Measurements from ENCODE around the gene APBB2. TPM values are rescaled to one million over a fixed set of nuclear protein-coding genes. Genes with fewer than 3 reads are reported as not detected.

The APBB2 gene
- total RNA-seq, 2 experiments from 2014 or later: 0.22 TPM; not detected in 1

DNA sequence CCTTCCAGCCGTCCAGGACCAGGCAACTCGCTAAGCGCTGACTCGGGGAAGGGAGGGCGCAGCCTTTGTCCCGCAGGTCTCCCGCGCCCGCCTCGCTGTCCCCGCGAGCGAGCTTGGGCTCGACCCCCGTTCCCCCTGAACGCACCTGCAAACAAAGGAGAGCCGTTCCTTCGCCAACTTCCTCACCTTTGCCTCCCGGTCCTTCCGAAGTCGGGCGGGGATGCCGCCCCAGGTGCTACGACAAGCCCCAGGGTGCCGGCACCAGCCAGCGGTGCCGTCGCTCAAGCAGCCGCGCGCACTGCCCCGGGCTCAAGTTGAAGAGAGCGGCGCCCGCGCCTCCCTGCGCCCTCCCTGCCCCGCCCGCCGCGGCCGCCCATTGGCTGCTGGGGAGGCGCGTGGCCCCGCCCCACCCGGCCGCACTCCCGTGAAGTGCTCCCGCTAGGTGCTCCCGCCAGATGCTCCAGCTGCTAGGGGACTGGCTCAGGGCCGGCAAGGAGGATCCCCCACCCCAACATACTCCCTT is 357.4 kb downstream of the APBB2 start:
- Mint-ChIP-seq H3K27me3 (peaks cover 77% of the 10 kb centered on the region), H3K4me1 (ENCODE audit: low read depth) (peaks cover 13% of the 10 kb centered on the region), H3K9me3 (no peaks in the 10 kb centered on the region), H3K4me3 (peak overlapping the region; percentile 79), H3K36me3 (ENCODE audit: low read depth) (no peaks in the 10 kb centered on the region), H3K27ac (no peak overlapping the region)
- peak in 12 of 14 experiments; percentile 9 to 62 (median 30) for DNase-seq
- TF ChIP-seq, protein P1, sequence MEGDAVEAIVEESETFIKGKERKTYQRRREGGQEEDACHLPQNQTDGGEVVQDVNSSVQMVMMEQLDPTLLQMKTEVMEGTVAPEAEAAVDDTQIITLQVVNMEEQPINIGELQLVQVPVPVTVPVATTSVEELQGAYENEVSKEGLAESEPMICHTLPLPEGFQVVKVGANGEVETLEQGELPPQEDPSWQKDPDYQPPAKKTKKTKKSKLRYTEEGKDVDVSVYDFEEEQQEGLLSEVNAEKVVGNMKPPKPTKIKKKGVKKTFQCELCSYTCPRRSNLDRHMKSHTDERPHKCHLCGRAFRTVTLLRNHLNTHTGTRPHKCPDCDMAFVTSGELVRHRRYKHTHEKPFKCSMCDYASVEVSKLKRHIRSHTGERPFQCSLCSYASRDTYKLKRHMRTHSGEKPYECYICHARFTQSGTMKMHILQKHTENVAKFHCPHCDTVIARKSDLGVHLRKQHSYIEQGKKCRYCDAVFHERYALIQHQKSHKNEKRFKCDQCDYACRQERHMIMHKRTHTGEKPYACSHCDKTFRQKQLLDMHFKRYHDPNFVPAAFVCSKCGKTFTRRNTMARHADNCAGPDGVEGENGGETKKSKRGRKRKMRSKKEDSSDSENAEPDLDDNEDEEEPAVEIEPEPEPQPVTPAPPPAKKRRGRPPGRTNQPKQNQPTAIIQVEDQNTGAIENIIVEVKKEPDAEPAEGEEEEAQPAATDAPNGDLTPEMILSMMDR (IDR thresholded peaks at IDR 0.05): no peak
- Histone ChIP-seq H3K27ac (ENCODE audit: low read depth in 1 of 2, low read length in 2 of 2) (no peak overlapping the region), H3K36me3 (ENCODE audit: insufficient read depth, low read length) (no peaks in the 10 kb centered on the region), H3K4me3 (ENCODE audit: low read length) (peak overlapping the region; percentile 44), H3K9me3 (ENCODE audit: control insufficient read depth in 1 of 2, insufficient read depth in 1 of 2, low read length in 2 of 2) (peaks cover 0 to 11% of the 10 kb centered on the region in 2 experiments), H3K4me1 (ENCODE audit: insufficient read depth, low read length) (peaks cover 10% of the 10 kb centered on the region), H3K27me3 (ENCODE audit: control insufficient read depth in 1 of 2, insufficient read depth in 2 of 2, low read length in 2 of 2) (peaks cover 17 to 20% of the 10 kb centered on the region in 2 experiments)
- POLR2A ChIA-PET: no interaction called here
- ATAC-seq (ENCODE audit: poor library complexity): peak; percentile 75
- CTCF ChIA-PET: no interaction called here
- intact Hi-C loops (cut with DNase I, micrococcal nuclease): no loop called here

DNA sequence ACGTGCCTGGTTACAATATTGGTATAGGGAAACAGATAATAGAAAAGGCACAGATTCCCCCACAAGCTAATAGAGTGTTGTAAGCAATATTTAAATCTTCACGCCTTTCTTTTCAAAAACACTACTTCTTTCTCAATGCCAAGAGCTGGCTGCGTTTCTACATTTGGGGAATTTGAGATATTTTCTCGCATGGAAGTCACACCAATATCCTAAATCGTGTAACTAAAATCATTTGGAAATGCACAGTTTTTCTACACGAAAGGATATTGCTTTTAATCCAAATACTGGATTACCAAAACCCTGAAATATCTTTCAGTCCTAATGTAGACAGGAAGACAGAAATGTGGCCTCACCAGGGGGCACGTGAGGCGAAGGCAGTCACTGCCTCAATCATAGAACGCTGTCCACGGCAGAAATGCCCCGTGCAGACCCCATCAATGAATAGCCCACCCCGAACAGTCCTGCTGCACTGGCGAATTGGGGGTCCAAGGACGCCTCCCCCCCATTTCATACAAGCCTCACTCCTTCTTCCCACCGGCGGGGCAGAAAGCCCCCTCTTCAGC is 358.0 kb downstream of the APBB2 start:
- Mint-ChIP-seq H3K27me3 (peaks cover 78% of the 10 kb centered on the region), H3K4me1 (ENCODE audit: low read depth) (peaks cover 13% of the 10 kb centered on the region), H3K36me3 (ENCODE audit: low read depth) (no peaks in the 10 kb centered on the region), H3K9me3 (no peaks in the 10 kb centered on the region), H3K4me3 (peak overlapping the region; percentile 67), H3K27ac (no peak overlapping the region)
- H3K9me3 ChIP-seq (ENCODE audit: control insufficient read depth in 1 of 2, insufficient read depth in 1 of 2, low read length in 2 of 2): peaks cover 0 to 11% of the 10 kb centered on the region in 2 experiments
- ChIA-PET CTCF (no interaction called here), POLR2A (no interaction called here)
- intact Hi-C loops (cut with DNase I, micrococcal nuclease): no loop called here
- H3K27me3 ChIP-seq (ENCODE audit: control insufficient read depth in 1 of 2, insufficient read depth in 2 of 2, low read length in 2 of 2): peaks cover 17 to 20% of the 10 kb centered on the region in 2 experiments
- TF ChIP-seq, protein P1 (IDR thresholded peaks at IDR 0.05): no peak
- DNase-seq: no peak
- ATAC-seq (ENCODE audit: poor library complexity): no peak
- no peaks in the 10 kb centered on the region for H3K36me3 ChIP-seq (ENCODE audit: insufficient read depth, low read length)
- H3K4me1 ChIP-seq (ENCODE audit: insufficient read depth, low read length): peaks cover 10% of the 10 kb centered on the region
- H3K27ac ChIP-seq (ENCODE audit: low read depth in 1 of 2, low read length in 2 of 2): no peak overlapping the region
- peak overlapping the region; percentile 44 for H3K4me3 ChIP-seq (ENCODE audit: low read length)

DNA sequence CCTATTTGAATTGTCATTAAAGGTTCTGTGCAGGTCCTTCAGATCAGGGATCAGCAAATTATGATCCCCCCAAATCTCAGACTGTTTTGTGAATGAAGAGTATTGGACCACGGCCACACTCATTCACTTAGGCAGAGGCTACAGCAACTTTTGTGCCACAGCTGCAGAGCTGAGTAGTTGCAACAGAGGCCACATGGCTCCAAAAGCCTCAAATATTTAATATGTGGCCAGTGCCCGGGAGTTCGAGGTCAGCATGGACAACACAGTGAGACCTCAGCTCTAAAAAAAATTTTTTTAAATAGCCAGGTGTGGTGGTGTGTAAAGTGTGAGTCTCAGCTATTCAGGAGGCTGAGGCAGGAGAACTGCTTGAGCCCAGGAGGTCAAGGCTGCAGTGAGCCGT is 363.8 kb downstream of the APBB2 start:
- Mint-ChIP-seq H3K27me3 (peaks cover 54% of the 10 kb centered on the region), H3K9me3 (no peaks in the 10 kb centered on the region), H3K36me3 (ENCODE audit: low read depth) (no peaks in the 10 kb centered on the region), H3K4me1 (ENCODE audit: low read depth) (no peaks in the 10 kb centered on the region), H3K27ac (no peak overlapping the region), H3K4me3 (no peak overlapping the region)
- Histone ChIP-seq H3K27ac (ENCODE audit: low read depth in 1 of 2, low read length in 2 of 2) (no peak overlapping the region), H3K27me3 (ENCODE audit: control insufficient read depth in 1 of 2, insufficient read depth in 2 of 2, low read length in 2 of 2) (peaks cover 6 to 9% of the 10 kb centered on the region in 2 experiments), H3K4me3 (ENCODE audit: low read length) (no peak overlapping the region), H3K36me3 (ENCODE audit: insufficient read depth, low read length) (no peaks in the 10 kb centered on the region), H3K4me1 (ENCODE audit: insufficient read depth, low read length) (no peaks in the 10 kb centered on the region), H3K9me3 (ENCODE audit: control insufficient read depth in 1 of 2, insufficient read depth in 1 of 2, low read length in 2 of 2) (no peaks in the 10 kb centered on the region)
- ATAC-seq (ENCODE audit: poor library complexity) (no peak), DNase-seq (no peak)
- intact Hi-C loops (cut with DNase I, micrococcal nuclease): no loop called here
- ChIA-PET POLR2A (no interaction called here), CTCF (interaction anchor here (1.9 kb wide), 1 partner anchor 9 kb away, joined by 7 read pairs; no protein-coding TSS in a partner anchor)
- TF ChIP-seq, protein P1 (IDR thresholded peaks at IDR 0.05): no peak
